Caco-2 (cell line): ENCODE measurements around the gene SRGAP1. TPM values are rescaled to one million over a fixed set of nuclear protein-coding genes. Genes with fewer than 3 reads are reported as not detected.

Experiments
- BruUV-seq: library from RNA; stranded (reverse); fragments of 400-500 nt; replicated peaks from 2 replicates; lab custom pipeline; 2021; lab: Mats Ljungman, UMichigan
- CTCF ChIA-PET: fragments of 300-600 bp; sonication (Branson Sonifier 250); formaldehyde crosslinking; loops from one replicate; lab custom pipeline; 2022; ENCODE audit warnings: antibody characterized with exemption; lab: Charles Lee
- POLR2A ChIA-PET: fragments of 300-600 bp; sonication (Branson Sonifier 250); formaldehyde crosslinking; loops from one replicate; lab custom pipeline; 2022; ENCODE audit warnings: antibody characterized with exemption; lab: Charles Lee
- DNase-seq, 2 experiments: peaks; one replicate each; pipeline versions ENCODE4 v3.0.0 to v3.0.0-alpha.2; 2020 to 2022
- H3K27me3 ChIP-seq: replicated peaks from 2 replicates; pipeline ENCODE4 v1.6.0; 2011; ENCODE audit warnings: low read length; ENCODE audit not compliant: control insufficient read depth, insufficient read depth
- H3K36me3 ChIP-seq: 2 replicates; pipeline ENCODE4 v1.5.1; 2011; ENCODE audit warnings: low read length; ENCODE audit not compliant: control insufficient read depth, insufficient read depth
- H3K4me1 ChIP-seq: fragments of 250-450 bp; sonication (Bioruptor Pico); 2 replicates; pipeline ENCODE4 v1.5.1; 2020; ENCODE audit warnings: mild to moderate bottlenecking
- H3K4me3 ChIP-seq: 2 replicates; pipeline ENCODE4 v1.5.1; 2011; ENCODE audit warnings: low read depth, mild to moderate bottlenecking, control low read depth, low read length
- H3K9me3 ChIP-seq: fragments of 250-450 bp; sonication (Bioruptor Pico); 2 replicates; pipeline ENCODE4 v1.5.1; 2020; ENCODE audit warnings: mild to moderate bottlenecking, moderate library complexity
- H3K27ac Mint-ChIP-seq: one replicate; pipeline ENCODE4 v1.8.0; 2022; ENCODE audit warnings: mixed read lengths; ENCODE audit not compliant: unreplicated experiment
- H3K27me3 Mint-ChIP-seq: one replicate; pipeline ENCODE4 v1.8.0; 2022; ENCODE audit warnings: mixed read lengths; ENCODE audit not compliant: insufficient read depth, unreplicated experiment
- H3K36me3 Mint-ChIP-seq: one replicate; pipeline ENCODE4 v1.8.0; 2022; ENCODE audit warnings: mild to moderate bottlenecking, mixed read lengths; ENCODE audit not compliant: insufficient read depth, unreplicated experiment
- H3K4me1 Mint-ChIP-seq: one replicate; pipeline ENCODE4 v1.8.0; 2022; ENCODE audit warnings: low read depth, mixed read lengths; ENCODE audit not compliant: unreplicated experiment
- H3K4me3 Mint-ChIP-seq: one replicate; pipeline ENCODE4 v1.8.0; 2022; ENCODE audit warnings: mild to moderate bottlenecking, moderate library complexity, mixed read lengths; ENCODE audit not compliant: unreplicated experiment
- H3K9me3 Mint-ChIP-seq: one replicate; pipeline ENCODE4 v1.8.0; 2022; ENCODE audit warnings: mixed read lengths; ENCODE audit not compliant: unreplicated experiment
- intact Hi-C: fragments of 100-400 bp; cut with micrococcal nuclease; formaldehyde crosslinking; loops from one replicate; pipeline ENCODE4 v1.10.0; 2022; ENCODE audit not compliant: unreplicated experiment
- total RNA-seq: library from RNA; stranded (reverse); gene quantifications from 2 replicates; pipeline ENCODE4 v1.2.3, GENCODE V29; 2022
- TF ChIP-seq, protein P1 (sequence below), 2 experiments: fragments of 200-600 bp in 1 of 2; IDR thresholded peaks; 1 replicate in 1 of 2; 2 replicates in 1 of 2; pipeline versions ENCODE4 v1.5.1 to v1.8.0; 2011 to 2022; ENCODE audit warnings: antibody characterized with exemption in 1 of 2, control low read depth in 1 of 2, inconsistent platforms in 1 of 2, low read depth in 1 of 2, low read length in 1 of 2, mild to moderate bottlenecking in 1 of 2, moderate library complexity in 1 of 2; ENCODE audit not compliant: insufficient read depth in 1 of 2, severe bottlenecking in 1 of 2, unreplicated experiment in 1 of 2

SRGAP1 gene
- total RNA-seq, 1 experiment from 2014 or later = 22.1 TPM

DNA sequence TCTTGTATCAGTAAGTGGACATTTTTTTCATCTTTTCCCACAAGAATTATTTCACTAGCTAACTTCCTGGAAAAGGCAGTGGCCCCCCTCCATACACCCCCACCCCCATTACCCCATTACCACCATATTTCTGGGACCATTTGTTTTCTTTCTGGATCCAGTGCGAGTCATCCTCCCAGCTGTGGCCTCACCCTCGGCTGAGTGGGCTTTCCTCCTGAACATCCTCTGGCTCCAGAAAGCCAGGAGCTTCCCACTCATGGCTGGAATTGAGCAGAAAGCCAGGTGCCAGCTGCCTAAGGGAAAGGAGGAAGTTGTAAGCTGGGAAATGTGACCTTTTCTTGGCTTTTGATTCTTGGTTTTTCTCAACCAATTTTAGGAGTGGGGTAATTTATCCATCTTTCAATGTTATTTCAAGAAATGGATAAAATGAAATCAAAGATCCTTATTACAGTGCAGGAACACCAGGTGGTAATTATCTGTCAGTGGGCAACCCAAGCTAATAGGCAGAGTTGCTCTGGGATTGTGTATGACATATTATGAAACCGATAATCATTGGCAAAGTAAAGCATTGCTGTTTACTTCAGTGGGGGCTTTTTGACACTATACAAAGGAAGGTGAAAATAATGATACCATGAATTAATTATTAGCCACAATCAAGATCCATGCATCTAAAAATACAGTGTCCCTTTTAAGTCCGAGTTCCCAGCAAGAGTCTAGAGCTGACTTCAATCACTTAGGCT is 253.0 kb downstream of the SRGAP1 start:
- intact Hi-C loops = no loop called here
- Histone ChIP-seq H3K27me3 (no peaks in the 10 kb centered on the region), H3K36me3 (no peaks in the 10 kb centered on the region), H3K4me1 (no peaks in the 10 kb centered on the region), H3K4me3 (no peak overlapping the region), H3K9me3 (no peaks in the 10 kb centered on the region)
- H3K4me3 Mint-ChIP-seq = no peak overlapping the region
- no peak overlapping the region for H3K27ac Mint-ChIP-seq
- TF ChIP-seq, protein P1, sequence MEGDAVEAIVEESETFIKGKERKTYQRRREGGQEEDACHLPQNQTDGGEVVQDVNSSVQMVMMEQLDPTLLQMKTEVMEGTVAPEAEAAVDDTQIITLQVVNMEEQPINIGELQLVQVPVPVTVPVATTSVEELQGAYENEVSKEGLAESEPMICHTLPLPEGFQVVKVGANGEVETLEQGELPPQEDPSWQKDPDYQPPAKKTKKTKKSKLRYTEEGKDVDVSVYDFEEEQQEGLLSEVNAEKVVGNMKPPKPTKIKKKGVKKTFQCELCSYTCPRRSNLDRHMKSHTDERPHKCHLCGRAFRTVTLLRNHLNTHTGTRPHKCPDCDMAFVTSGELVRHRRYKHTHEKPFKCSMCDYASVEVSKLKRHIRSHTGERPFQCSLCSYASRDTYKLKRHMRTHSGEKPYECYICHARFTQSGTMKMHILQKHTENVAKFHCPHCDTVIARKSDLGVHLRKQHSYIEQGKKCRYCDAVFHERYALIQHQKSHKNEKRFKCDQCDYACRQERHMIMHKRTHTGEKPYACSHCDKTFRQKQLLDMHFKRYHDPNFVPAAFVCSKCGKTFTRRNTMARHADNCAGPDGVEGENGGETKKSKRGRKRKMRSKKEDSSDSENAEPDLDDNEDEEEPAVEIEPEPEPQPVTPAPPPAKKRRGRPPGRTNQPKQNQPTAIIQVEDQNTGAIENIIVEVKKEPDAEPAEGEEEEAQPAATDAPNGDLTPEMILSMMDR (IDR thresholded peaks at IDR 0.05; ENCODE audit: insufficient read depth in 1 of 2, low read depth in 1 of 2, low read length in 1 of 2, severe bottlenecking in 1 of 2, unreplicated experiment in 1 of 2) = no peak
- no peaks in the 10 kb centered on the region for H3K9me3 Mint-ChIP-seq
- no peaks in the 10 kb centered on the region for H3K27me3 Mint-ChIP-seq
- H3K4me1 Mint-ChIP-seq = no peaks in the 10 kb centered on the region
- CTCF ChIA-PET = no interaction called here
- POLR2A ChIA-PET = interaction anchor here (0.6 kb wide), 1 partner anchor 126 kb away, joined by 5 read pairs; no protein-coding TSS in a partner anchor
- no peak for DNase-seq
- H3K36me3 Mint-ChIP-seq = peaks cover 29% of the 10 kb centered on the region
- BruUV-seq = no TSS peak

DNA sequence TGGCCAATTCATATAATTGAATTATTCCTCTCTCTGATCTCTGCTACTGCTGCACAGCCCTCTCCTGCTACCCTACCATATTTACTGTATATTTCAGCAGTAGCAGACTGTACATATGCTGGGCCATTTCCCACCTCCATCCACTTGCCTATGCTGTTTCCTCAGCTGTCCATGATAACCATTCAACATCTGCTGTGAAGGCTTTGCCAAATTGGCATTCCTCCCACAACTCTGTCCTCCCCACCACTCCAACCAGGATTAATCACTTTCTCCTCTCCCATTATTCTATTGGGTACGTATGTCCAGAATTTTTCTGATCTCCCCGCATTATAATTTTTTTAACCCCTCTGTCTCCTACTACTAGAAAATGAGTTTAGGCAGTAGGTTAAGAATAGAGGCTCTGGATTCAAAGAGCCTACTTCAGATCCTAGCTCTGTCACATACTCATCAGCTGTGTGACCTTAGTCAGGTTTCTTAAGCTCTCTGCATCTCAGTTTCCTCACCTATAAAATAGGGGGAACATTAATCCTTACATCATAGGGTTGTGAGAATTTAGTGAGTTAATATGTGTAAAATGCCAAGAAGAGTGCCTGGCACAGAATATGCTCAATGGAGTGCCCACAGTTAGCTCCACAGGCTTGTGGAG is 254.3 kb downstream of the SRGAP1 start:
- ChIA-PET CTCF (no interaction called here), POLR2A (no interaction called here)
- Mint-ChIP-seq H3K27ac (no peak overlapping the region), H3K4me1 (no peaks in the 10 kb centered on the region), H3K4me3 (no peak overlapping the region), H3K9me3 (no peaks in the 10 kb centered on the region), H3K27me3 (no peaks in the 10 kb centered on the region), H3K36me3 (peaks cover 29% of the 10 kb centered on the region)
- no peaks in the 10 kb centered on the region for H3K36me3 ChIP-seq
- H3K27me3 ChIP-seq = no peaks in the 10 kb centered on the region
- H3K9me3 ChIP-seq = no peaks in the 10 kb centered on the region
- no peak overlapping the region for H3K4me3 ChIP-seq
- no peaks in the 10 kb centered on the region for H3K4me1 ChIP-seq
- intact Hi-C loops = no loop called here
- DNase-seq = no peak
- no TSS peak for BruUV-seq
- TF ChIP-seq, protein P1 (IDR thresholded peaks at IDR 0.05; ENCODE audit: insufficient read depth in 1 of 2, low read depth in 1 of 2, low read length in 1 of 2, severe bottlenecking in 1 of 2, unreplicated experiment in 1 of 2) = no peak

DNA sequence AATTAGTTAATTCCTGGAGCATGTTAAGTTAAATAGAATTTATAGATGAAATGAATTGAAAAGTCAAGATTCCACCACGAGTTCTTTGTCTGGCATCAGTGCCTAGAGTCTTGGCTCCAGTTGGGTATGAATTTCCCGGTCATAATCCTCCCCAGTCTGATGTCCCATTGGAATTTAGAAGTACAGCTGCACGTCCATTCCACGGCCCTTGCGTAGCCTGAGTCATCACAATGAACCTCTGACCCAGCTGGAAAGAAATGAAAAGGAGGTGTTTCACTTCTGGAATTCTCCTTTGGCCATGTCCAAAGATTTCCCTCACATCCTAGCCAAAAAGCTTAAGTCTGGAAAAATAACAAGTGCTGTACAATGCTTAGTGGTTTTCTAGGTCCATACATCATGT is 254.9 kb downstream of the SRGAP1 start:
- no peaks in the 10 kb centered on the region for H3K4me1 Mint-ChIP-seq
- no peak overlapping the region for H3K4me3 ChIP-seq
- H3K27me3 ChIP-seq = no peaks in the 10 kb centered on the region
- ChIA-PET POLR2A (no interaction called here), CTCF (no interaction called here)
- peaks cover 29% of the 10 kb centered on the region for H3K36me3 Mint-ChIP-seq
- H3K4me3 Mint-ChIP-seq = no peak overlapping the region
- H3K36me3 ChIP-seq = no peaks in the 10 kb centered on the region
- H3K4me1 ChIP-seq = no peaks in the 10 kb centered on the region
- H3K27ac Mint-ChIP-seq = no peak overlapping the region
- no TSS peak for BruUV-seq
- no peaks in the 10 kb centered on the region for H3K9me3 ChIP-seq
- no peaks in the 10 kb centered on the region for H3K9me3 Mint-ChIP-seq
- no peak for DNase-seq
- no peaks in the 10 kb centered on the region for H3K27me3 Mint-ChIP-seq
- TF ChIP-seq, protein P1 (IDR thresholded peaks at IDR 0.05; ENCODE audit: insufficient read depth in 1 of 2, low read depth in 1 of 2, low read length in 1 of 2, severe bottlenecking in 1 of 2, unreplicated experiment in 1 of 2) = no peak
- intact Hi-C loops = no loop called here
